Prostate gland (tissue), 2 donors: ENCODE results near the gene SLC27A1.

Experiments used
- CTCF ChIP-seq, 4 experiments: fragments of 200-600 bp in 2 of 4; fragments of 450-650 bp in 2 of 4; sonication (generic) in 2 of 4; IDR thresholded peaks; 1 replicate in 3 of 4; 2 replicates in 1 of 4; pipeline ENCODE4 v1.5.1; 2016 to 2019; ENCODE audit warnings: antibody characterized with exemption in 4 of 4, mild to moderate bottlenecking in 2 of 4, moderate library complexity in 2 of 4
- POLR2A ChIP-seq: fragments of 450-650 bp; IDR thresholded peaks from one replicate; pipeline ENCODE4 v1.6.1; 2016; ENCODE audit warnings: antibody characterized with exemption, mild to moderate bottlenecking
- POLR2AphosphoS5 ChIP-seq: sonication (generic); formaldehyde crosslinking; IDR thresholded peaks from one replicate; pipeline ENCODE4 v1.6.1; 2017; ENCODE audit warnings: antibody characterized with exemption

- TF ChIP-seq CTCF (IDR thresholded peaks at IDR 0.05): no peak
- peak; percentile 33 for TF ChIP-seq POLR2A
- TF ChIP-seq POLR2AphosphoS5: peak; percentile 70
Observed at GRCh38 chr19:17468302-17469091, 1.8 kb upstream of the SLC27A1 start.
